HUDEP-2 (cell line): ENCODE data around the gene WNT5B.
"Not testable (repeated sequence)": the region's sequence is repeated elsewhere in the genome, so short reads cannot be mapped to it uniquely, and the experiment has no call there.

Experiments
- DNase-seq, 76 experiments: peaks; one replicate each; lab custom pipeline; 2025; ENCODE audit not compliant: unreplicated experiment in 76 of 76; lab: John Stamatoyannopoulos, UW

The WNT5B gene

DNA sequence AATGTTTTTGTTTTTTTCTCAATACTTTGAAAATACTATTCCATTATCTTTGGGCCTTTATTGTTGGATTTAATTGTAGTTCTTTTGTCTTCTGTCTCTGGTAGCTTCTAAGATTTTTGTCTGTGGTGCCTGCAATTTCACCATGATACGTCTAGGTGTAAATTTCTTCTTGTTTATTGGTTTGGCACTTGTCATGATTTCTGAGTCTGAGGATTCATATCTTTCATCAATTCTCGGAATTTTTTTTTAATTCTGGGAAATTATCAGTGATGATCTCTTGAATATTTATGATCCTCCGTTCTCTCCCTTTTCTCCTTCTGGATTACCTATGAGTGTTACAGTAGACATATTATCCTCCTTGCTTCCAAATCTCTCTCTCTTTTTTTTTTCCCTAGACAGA lies 47.0 kb downstream of the WNT5B start:
- DNase-seq = no peak

GRCh38 chr12:1680804-1681492 lies 51.9 kb downstream of the WNT5B start:
- no peak for DNase-seq

- no peak for DNase-seq
These were observed 52.4 kb downstream of the WNT5B start for GRCh38 chr12:1681493-1681807.

GRCh38 chr12:1688086-1688710 lies 59.2 kb downstream of the WNT5B start:
- DNase-seq = no peak

DNA sequence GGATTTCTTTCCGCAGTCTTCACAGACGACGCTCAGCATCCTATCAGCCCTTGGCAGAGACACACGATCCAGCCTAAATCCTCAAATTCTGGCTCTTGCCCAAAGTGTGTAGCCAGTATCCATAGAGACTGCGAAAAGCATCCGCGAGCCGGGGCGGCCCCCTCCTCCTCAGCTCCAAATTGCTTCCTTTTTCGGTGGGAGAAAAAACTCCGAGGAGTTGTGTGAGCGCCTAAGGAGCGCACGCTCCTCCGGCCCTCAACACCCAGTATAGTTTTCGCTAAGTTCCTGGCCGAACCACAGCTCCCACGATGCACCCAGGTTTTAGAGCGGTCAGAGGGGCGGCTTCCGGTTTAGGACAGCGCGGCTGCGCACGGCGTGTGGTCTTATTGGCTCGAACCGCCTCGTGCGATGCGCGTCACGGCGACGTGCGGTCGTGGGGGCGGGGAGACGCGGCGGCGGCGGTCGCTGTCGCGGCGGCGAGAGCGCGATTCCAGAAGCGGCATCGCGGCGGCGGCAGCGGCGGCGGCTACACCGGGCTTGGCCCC lies 61.6 kb downstream of the WNT5B start, which contains the start of gene ADIPOR2:
Gene ADIPOR2, plus strand, starts transcription at position 493 of the 545 bp plus-strand sequence. CDS start 63,274 bp downstream, outside the sequence.
- peak in 74 of 76 experiments; percentile 66 to 95 (median 88) for DNase-seq

DNA sequence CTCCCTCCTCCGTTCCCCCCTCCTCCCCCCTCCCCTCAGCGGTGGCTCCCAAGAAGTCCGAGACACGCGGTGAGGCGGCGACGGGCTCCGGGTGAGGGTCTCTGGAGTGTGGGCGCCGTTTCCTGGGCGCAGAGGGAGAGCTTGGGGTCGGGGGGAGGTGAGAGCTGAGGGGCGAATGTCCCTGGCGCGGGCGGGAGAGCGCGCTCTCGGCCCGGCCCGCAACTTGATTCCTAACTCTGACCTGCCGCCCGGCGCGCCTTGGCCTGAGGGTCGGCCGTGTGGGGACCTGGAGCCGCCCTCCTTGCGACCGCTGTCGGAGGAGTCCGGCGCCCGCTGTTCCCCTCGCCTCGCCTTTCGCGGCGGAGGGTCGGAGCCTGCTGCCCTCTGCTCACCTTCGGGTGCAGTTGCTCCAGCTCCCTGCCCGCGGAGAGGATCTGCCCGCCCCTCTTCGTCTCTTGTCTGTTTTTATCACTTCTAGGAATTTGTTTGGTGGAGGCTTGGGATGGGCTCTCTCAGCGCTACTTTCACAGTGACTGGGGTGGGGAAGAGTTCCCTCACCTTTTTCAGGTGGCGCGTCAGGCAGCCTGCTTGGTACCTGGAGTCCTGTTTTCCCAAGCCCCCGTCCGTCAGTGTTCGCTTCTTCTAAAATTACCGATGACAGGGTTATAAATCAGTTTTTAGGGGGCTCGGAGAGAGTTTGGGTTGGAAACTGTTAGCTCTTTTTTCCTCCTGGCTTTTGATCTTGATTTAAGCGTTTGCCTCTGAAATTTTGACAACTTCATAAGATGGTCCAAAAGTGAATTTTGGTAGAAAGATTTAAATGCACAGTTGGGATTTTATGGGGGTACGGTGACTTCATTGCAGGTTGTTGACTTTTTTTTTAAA lies 62.3 kb downstream of the WNT5B start:
- DNase-seq = peak in 29 of 76 experiments; percentile 11 to 64 (median 34)

GRCh38 chr12:1692226-1692625 lies 63.2 kb downstream of the WNT5B start:
- DNase-seq = peak in 1 of 76 experiments; percentile 9

- DNase-seq = no peak
These were observed 64.0 kb downstream of the WNT5B start for GRCh38 chr12:1692895-1693610.

- DNase-seq = not testable (repeated sequence)
These were observed 66.1 kb downstream of the WNT5B start for GRCh38 chr12:1695097-1695496.

DNA sequence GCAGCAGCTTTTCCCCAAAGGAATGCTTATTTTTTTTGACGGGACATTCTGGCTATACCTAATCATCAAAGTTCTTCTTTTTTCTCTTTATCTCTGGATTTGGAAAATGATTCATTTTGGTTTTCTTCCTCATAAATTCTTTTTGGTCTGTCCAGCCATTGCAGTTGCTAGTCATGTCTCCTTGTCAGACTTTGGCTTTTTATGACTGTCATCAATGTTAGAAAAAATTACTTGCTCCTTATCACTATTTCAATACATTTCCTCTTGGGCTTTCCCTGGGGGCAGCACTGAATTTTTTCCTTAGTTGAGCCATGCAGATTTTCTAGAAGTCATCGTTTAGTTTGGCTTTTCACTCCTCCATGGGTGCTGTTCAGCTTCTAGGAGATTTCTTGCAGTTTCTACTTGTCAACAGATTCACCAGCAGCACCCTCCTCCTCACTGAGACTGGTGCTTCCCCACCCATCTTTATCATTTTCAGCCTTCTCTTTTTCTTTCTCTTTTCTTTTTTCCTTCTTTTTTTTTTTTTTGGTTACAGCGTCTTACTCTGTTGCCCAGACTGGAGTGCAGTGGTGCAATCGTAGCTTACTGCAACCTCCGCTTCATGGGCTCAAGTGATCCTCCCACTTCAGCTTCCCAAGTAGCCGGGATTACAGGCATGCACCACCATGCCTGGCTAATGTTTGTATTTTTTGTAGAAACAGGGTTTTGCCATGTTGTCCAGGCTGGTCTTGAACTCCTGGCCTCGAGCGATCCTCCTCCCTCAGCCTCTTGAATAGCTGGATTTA lies 67.0 kb downstream of the WNT5B start:
- DNase-seq = no peak

GRCh38 chr12:1696800-1697199 lies 67.8 kb downstream of the WNT5B start:
- DNase-seq = no peak
